B cell (primary cell): ENCODE results near the gene SUGCT. TPM values are rescaled to one million over a fixed set of nuclear protein-coding genes. Genes with fewer than 3 reads are reported as not detected.

Experiments used
- ATAC-seq: fragments of 200-7000 bp; cut with Tn5 transposase; one replicate; pipeline ENCODE4 v1.10.0; 2021; ENCODE audit warnings: low read depth, mild to moderate bottlenecking, moderate number of reproducible peaks, moderate library complexity
- CTCF ChIA-PET: fragments of 350-600 bp; sonication (Branson Sonifier 250); formaldehyde crosslinking; loops from one replicate; lab custom pipeline; 2021; ENCODE audit warnings: antibody characterized with exemption, inconsistent platforms; lab: Charles Lee
- POLR2A ChIA-PET: fragments of 350-600 bp; sonication (Branson Sonifier 250); formaldehyde crosslinking; loops from one replicate; lab custom pipeline; 2021; ENCODE audit warnings: antibody characterized with exemption; lab: Charles Lee
- DNase-seq: peaks from one replicate; pipeline ENCODE4 v3.0.0; 2013
- H2AFZ ChIP-seq: 2 replicates; pipeline ENCODE4 v1.6.1; 2012; ENCODE audit warnings: mild to moderate bottlenecking, low read depth, low read length; ENCODE audit not compliant: insufficient read depth, poor library complexity, severe bottlenecking
- H3K27ac ChIP-seq, 2 donors: 1 replicate in 1 of 2; 2 replicates in 1 of 2; pipeline ENCODE4 v1.5.1; 2012 to 2013; ENCODE audit warnings: low read length in 2 of 2, mild to moderate bottlenecking in 2 of 2, moderate library complexity in 1 of 2
- H3K27me3 ChIP-seq, 4 experiments: fragments of 200-600 bp in 1 of 4; sonication (generic) in 1 of 4; replicated peaks in 1 of 4; 1 replicate in 2 of 4; 2 replicates in 2 of 4; pipeline versions ENCODE4 v1.6.1 to v1.7.0; 2013 to 2016; ENCODE audit warnings: low read length in 3 of 4, mild to moderate bottlenecking in 2 of 4, mixed read lengths in 1 of 4, moderate library complexity in 1 of 4; ENCODE audit not compliant: insufficient read depth in 4 of 4, control insufficient read depth in 3 of 4; ENCODE audit errors: control extremely low read depth in 1 of 4
- H3K36me3 ChIP-seq, 2 experiments: replicated peaks in 1 of 2; 1 replicate in 1 of 2; 2 replicates in 1 of 2; pipeline versions ENCODE4 v1.6.1 to v1.7.1; 2013; ENCODE audit warnings: low read length in 1 of 2; ENCODE audit not compliant: insufficient read depth in 2 of 2, control insufficient read depth in 1 of 2; ENCODE audit errors: control extremely low read depth in 1 of 2, extremely low read depth in 1 of 2
- H3K4me1 ChIP-seq, 2 donors: fragments of 200-600 bp in 1 of 2; sonication (generic) in 1 of 2; 1 replicate in 1 of 2; 2 replicates in 1 of 2; pipeline versions ENCODE4 v1.5.1 to v1.6.1; 2013 to 2017; ENCODE audit warnings: low read length in 2 of 2; ENCODE audit not compliant: control insufficient read depth in 2 of 2, insufficient read depth in 2 of 2
- H3K4me2 ChIP-seq: replicated peaks from 2 replicates; pipeline ENCODE3; 2012; ENCODE audit warnings: mild to moderate bottlenecking, low read depth, low read length; ENCODE audit not compliant: poor library complexity, severe bottlenecking
- H3K4me3 ChIP-seq, 5 experiments: fragments of 200-600 bp in 1 of 5; sonication (generic) in 1 of 5; 1 replicate in 3 of 5; 2 replicates in 2 of 5; pipeline versions ENCODE4 v1.5.1 to v1.7.0; 2011 to 2016; ENCODE audit warnings: low read length in 4 of 5, mild to moderate bottlenecking in 4 of 5, low read depth in 2 of 5, control low read depth in 1 of 5, moderate library complexity in 1 of 5; ENCODE audit not compliant: insufficient read depth in 1 of 5; ENCODE audit errors: control extremely low read depth in 1 of 5, extremely low read depth in 1 of 5
- H3K79me2 ChIP-seq: fragments of 200-600 bp; sonication (generic); one replicate; pipeline ENCODE4 v1.6.0; 2016; ENCODE audit warnings: low read length; ENCODE audit not compliant: control insufficient read depth, insufficient read depth
- H3K9ac ChIP-seq: fragments of 200-600 bp; sonication (generic); 2 replicates; pipeline ENCODE4 v1.6.1; 2017; ENCODE audit warnings: mild to moderate bottlenecking, low read length, moderate library complexity
- H3K9me3 ChIP-seq, 3 donors: one replicate each; pipeline versions ENCODE4 v1.6.1 to v1.7.1; 2013; ENCODE audit warnings: low read length in 2 of 3; ENCODE audit not compliant: control insufficient read depth in 2 of 3, insufficient read depth in 1 of 3; ENCODE audit errors: control extremely low read depth in 1 of 3
- H4K20me1 ChIP-seq: 2 replicates; pipeline ENCODE4 v1.6.0; 2012; ENCODE audit warnings: mild to moderate bottlenecking, low read length; ENCODE audit not compliant: insufficient read depth, control insufficient read depth, poor library complexity, severe bottlenecking
- H3K27ac Mint-ChIP-seq: one replicate; pipeline ENCODE4 v1.8.0; 2021; ENCODE audit warnings: mixed read lengths
- H3K27me3 Mint-ChIP-seq: one replicate; pipeline ENCODE4 v1.8.0; 2021; ENCODE audit warnings: mixed read lengths
- H3K4me1 Mint-ChIP-seq: one replicate; pipeline ENCODE4 v1.8.0; 2021; ENCODE audit warnings: mixed read lengths
- H3K4me3 Mint-ChIP-seq: one replicate; pipeline ENCODE4 v1.8.0; 2021; ENCODE audit warnings: mixed read lengths
- H3K9me3 Mint-ChIP-seq: one replicate; pipeline ENCODE4 v1.8.0; 2022; ENCODE audit warnings: mixed read lengths; ENCODE audit not compliant: insufficient read depth
- EZH2 ChIP-seq: IDR thresholded peaks from 2 replicates; pipeline ENCODE4 v1.6.1; 2012; ENCODE audit warnings: borderline replicate concordance, low read depth, mild to moderate bottlenecking, moderate library complexity, low read length; ENCODE audit not compliant: insufficient read depth, poor library complexity, severe bottlenecking
- WGBS: methylation state at CpG from one replicate; pipeline ENCODE4 v1.1.5; 2013; ENCODE audit warnings: missing lambda C conversion rate; ENCODE audit not compliant: insufficient coverage; 5-methylcytosine and 5-hydroxymethylcytosine counted together
- intact Hi-C: fragments of 100-400 bp; cut with micrococcal nuclease; formaldehyde crosslinking; loops from one replicate; pipeline ENCODE4 v1.10.0; 2022
- polyA plus RNA-seq: library from polyadenylated mRNA; depleted of rRNA; stranded (reverse); fragments of >200 nt; gene quantifications from 2 replicates; pipeline ENCODE4 v1.2.3, GENCODE V29; 2012
- total RNA-seq, 2 donors: library from RNA; stranded (reverse); fragments of 120-200 nt in 1 of 2; gene quantifications; 1 replicate in 1 of 2; 2 replicates in 1 of 2; pipeline versions ENCODE4 v1.2.3 to v1.2.4, GENCODE V29; 2013 to 2022
- TF ChIP-seq, protein P1 (sequence below): fragments of 200-600 bp; IDR thresholded peaks from one replicate; pipeline ENCODE4 v1.8.0; 2022; ENCODE audit warnings: antibody characterized with exemption, mild to moderate bottlenecking

Gene SUGCT
- total and polyA plus RNA-seq, 2 donors (not counting 1 experiment from before 2014, with no cell fraction given) = 0.19 to 0.86 TPM

DNA sequence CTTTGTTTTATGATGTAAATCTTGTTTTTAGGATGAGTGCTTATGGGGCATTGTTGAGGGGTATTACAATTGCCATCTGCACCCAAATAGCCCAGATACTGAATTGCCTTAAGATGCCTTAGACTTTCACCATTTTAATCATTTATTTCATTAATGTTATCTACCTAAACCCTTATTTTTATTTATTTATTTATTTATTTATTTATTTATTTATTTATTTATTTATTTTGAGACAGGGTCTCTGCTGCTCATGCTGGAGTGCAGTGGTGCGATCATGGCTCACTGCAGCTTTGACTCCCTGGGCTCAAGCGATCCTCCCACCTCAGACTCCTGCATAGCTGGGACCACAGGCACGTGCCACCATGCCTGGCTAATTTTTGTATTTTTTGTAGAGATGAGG is 560.2 kb downstream of the SUGCT start:
- TF ChIP-seq EZH2 = no peak
- TF ChIP-seq, protein P1, sequence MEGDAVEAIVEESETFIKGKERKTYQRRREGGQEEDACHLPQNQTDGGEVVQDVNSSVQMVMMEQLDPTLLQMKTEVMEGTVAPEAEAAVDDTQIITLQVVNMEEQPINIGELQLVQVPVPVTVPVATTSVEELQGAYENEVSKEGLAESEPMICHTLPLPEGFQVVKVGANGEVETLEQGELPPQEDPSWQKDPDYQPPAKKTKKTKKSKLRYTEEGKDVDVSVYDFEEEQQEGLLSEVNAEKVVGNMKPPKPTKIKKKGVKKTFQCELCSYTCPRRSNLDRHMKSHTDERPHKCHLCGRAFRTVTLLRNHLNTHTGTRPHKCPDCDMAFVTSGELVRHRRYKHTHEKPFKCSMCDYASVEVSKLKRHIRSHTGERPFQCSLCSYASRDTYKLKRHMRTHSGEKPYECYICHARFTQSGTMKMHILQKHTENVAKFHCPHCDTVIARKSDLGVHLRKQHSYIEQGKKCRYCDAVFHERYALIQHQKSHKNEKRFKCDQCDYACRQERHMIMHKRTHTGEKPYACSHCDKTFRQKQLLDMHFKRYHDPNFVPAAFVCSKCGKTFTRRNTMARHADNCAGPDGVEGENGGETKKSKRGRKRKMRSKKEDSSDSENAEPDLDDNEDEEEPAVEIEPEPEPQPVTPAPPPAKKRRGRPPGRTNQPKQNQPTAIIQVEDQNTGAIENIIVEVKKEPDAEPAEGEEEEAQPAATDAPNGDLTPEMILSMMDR = no peak
- no peak overlapping the region for H3K4me3 Mint-ChIP-seq
- H3K27ac ChIP-seq = no peak overlapping the region
- H3K36me3 ChIP-seq = no peaks in the 10 kb centered on the region
- no peaks in the 10 kb centered on the region for H4K20me1 ChIP-seq
- ChIA-PET CTCF (no interaction called here), POLR2A (no interaction called here)
- H3K4me3 ChIP-seq = no peak overlapping the region
- DNase-seq (no peak), ATAC-seq (no peak)
- H3K9me3 Mint-ChIP-seq = no peaks in the 10 kb centered on the region
- no peaks in the 10 kb centered on the region for H3K27me3 ChIP-seq
- H3K79me2 ChIP-seq = no peaks in the 10 kb centered on the region
- intact Hi-C loops = no loop called here
- H2AFZ ChIP-seq = no peak overlapping the region
- H3K9ac ChIP-seq = no peak overlapping the region
- H3K4me2 ChIP-seq = no peak overlapping the region
- H3K4me1 ChIP-seq = no peaks in the 10 kb centered on the region
- no peak overlapping the region for H3K27ac Mint-ChIP-seq
- H3K4me1 Mint-ChIP-seq = no peaks in the 10 kb centered on the region
- H3K9me3 ChIP-seq = no peaks in the 10 kb centered on the region
- WGBS = no CpG with 5 or more reads among the region's 3 CpGs
- H3K27me3 Mint-ChIP-seq = no peaks in the 10 kb centered on the region

DNA sequence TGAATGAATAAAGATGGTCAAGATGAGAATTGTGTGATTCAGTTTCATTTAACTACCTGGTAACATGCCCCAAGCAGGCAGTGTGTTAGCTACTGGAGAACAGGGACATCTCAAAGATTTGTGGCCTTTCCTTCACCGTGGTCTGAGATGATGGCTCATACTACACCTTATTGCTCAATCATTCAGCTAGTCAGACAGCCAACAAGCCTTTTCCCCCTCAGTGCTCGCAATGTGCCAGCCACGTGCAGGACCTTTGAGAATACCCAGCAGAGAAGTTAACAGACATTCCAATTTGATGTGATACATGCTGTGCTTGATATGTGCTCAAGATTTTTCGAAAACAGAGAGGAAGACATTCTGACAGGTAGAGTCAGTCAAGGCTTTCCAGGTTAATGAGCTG is 562.8 kb downstream of the SUGCT start:
- no peak for TF ChIP-seq EZH2
- TF ChIP-seq, protein P1 = no peak
- Mint-ChIP-seq H3K27ac (no peak overlapping the region), H3K4me1 (no peaks in the 10 kb centered on the region), H3K9me3 (no peaks in the 10 kb centered on the region), H3K4me3 (no peak overlapping the region), H3K27me3 (no peaks in the 10 kb centered on the region)
- no peak overlapping the region for H2AFZ ChIP-seq
- no peak overlapping the region for H3K9ac ChIP-seq
- ChIA-PET CTCF (no interaction called here), POLR2A (no interaction called here)
- no peak overlapping the region for H3K27ac ChIP-seq
- H3K27me3 ChIP-seq = no peaks in the 10 kb centered on the region
- DNase-seq (no peak), ATAC-seq (no peak)
- no peak overlapping the region for H3K4me3 ChIP-seq
- no peaks in the 10 kb centered on the region for H3K9me3 ChIP-seq
- WGBS = 98% methylated on average over 3 of the region's 4 CpGs
- H4K20me1 ChIP-seq = no peaks in the 10 kb centered on the region
- no peak overlapping the region for H3K4me2 ChIP-seq
- no peaks in the 10 kb centered on the region for H3K79me2 ChIP-seq
- intact Hi-C loops = no loop called here
- no peaks in the 10 kb centered on the region for H3K36me3 ChIP-seq
- H3K4me1 ChIP-seq = no peaks in the 10 kb centered on the region
